Mesenchymal stem cell (in vitro differentiated cells and primary cell): Measurements from ENCODE around the gene ZAR1.

Experiments
- DNase-seq: peaks from one replicate; pipeline ENCODE4 v3.0.0-alpha.2; 2013
- H2AFZ ChIP-seq: one replicate; pipeline ENCODE4 v1.6.1; 2013; ENCODE audit warnings: low read depth, mild to moderate bottlenecking, control low read depth, inconsistent platforms, low read length, moderate library complexity
- H2AK5ac ChIP-seq: 2 replicates; pipeline ENCODE4 v1.6.1; 2013; ENCODE audit warnings: low read length, moderate library complexity, mild to moderate bottlenecking, inconsistent platforms; ENCODE audit not compliant: severe bottlenecking
- H2BK120ac ChIP-seq: one replicate; pipeline ENCODE4 v1.6.1; 2013; ENCODE audit warnings: low read depth, mild to moderate bottlenecking, inconsistent platforms, low read length, moderate library complexity
- H2BK12ac ChIP-seq, 2 experiments: one replicate each; pipeline ENCODE4 v1.6.1; 2013; ENCODE audit warnings: inconsistent platforms in 2 of 2, low read length in 2 of 2, mild to moderate bottlenecking in 2 of 2, moderate library complexity in 2 of 2, control low read depth in 1 of 2
- H2BK15ac ChIP-seq: one replicate; pipeline ENCODE4 v1.6.1; 2013; ENCODE audit warnings: mild to moderate bottlenecking, low read depth, inconsistent platforms; ENCODE audit not compliant: poor library complexity, severe bottlenecking
- H2BK5ac ChIP-seq: 2 replicates; pipeline ENCODE4 v1.6.1; 2013; ENCODE audit warnings: low read depth, mild to moderate bottlenecking, low read length, control low read depth, inconsistent platforms; ENCODE audit not compliant: poor library complexity, severe bottlenecking
- H3K14ac ChIP-seq, 2 experiments: one replicate each; pipeline ENCODE4 v1.6.1; 2013; ENCODE audit warnings: inconsistent platforms in 2 of 2, low read length in 2 of 2, control low read depth in 1 of 2, mild to moderate bottlenecking in 1 of 2, moderate library complexity in 1 of 2
- H3K18ac ChIP-seq, 2 experiments: one replicate each; pipeline ENCODE4 v1.6.1; 2013; ENCODE audit warnings: inconsistent platforms in 2 of 2, low read length in 2 of 2, control low read depth in 1 of 2, low read depth in 1 of 2, mild to moderate bottlenecking in 1 of 2
- H3K23ac ChIP-seq, 2 experiments: one replicate each; pipeline ENCODE4 v1.6.1; 2013; ENCODE audit warnings: inconsistent platforms in 2 of 2, low read length in 2 of 2, mild to moderate bottlenecking in 2 of 2, moderate library complexity in 2 of 2, control low read depth in 1 of 2
- H3K27ac ChIP-seq: 2 replicates; pipeline ENCODE4 v1.5.1; 2013; ENCODE audit warnings: mild to moderate bottlenecking, moderate library complexity, low read length, control low read depth, inconsistent platforms; ENCODE audit not compliant: poor library complexity, severe bottlenecking
- H3K27me3 ChIP-seq, 2 experiments: 2 replicates each; pipeline versions ENCODE4 v1.6.1 to v1.7.0; 2013; ENCODE audit warnings: low read length in 2 of 2, mild to moderate bottlenecking in 2 of 2, moderate library complexity in 2 of 2, control low read depth in 1 of 2, inconsistent platforms in 1 of 2; ENCODE audit not compliant: control insufficient read depth in 1 of 2, insufficient read depth in 1 of 2
- H3K36me3 ChIP-seq, 2 experiments: 2 replicates each; pipeline versions ENCODE4 v1.6.1 to v1.7.0; 2013; ENCODE audit warnings: low read length in 2 of 2, control low read depth in 1 of 2, inconsistent platforms in 1 of 2, low read depth in 1 of 2, mild to moderate bottlenecking in 1 of 2; ENCODE audit not compliant: insufficient read depth in 2 of 2, control insufficient read depth in 1 of 2
- H3K4ac ChIP-seq, 2 experiments: one replicate each; pipeline ENCODE4 v1.6.1; 2013; ENCODE audit warnings: inconsistent platforms in 2 of 2, low read length in 2 of 2, mild to moderate bottlenecking in 2 of 2, moderate library complexity in 2 of 2, control low read depth in 1 of 2, low read depth in 1 of 2
- H3K4me1 ChIP-seq: 2 replicates; pipeline ENCODE4 v1.6.1; 2013; ENCODE audit warnings: low read depth, low read length, control low read depth; ENCODE audit not compliant: control insufficient read depth, insufficient read depth
- H3K4me2 ChIP-seq: 2 replicates; pipeline ENCODE4 v1.6.1; 2013; ENCODE audit warnings: low read length, mild to moderate bottlenecking, inconsistent platforms; ENCODE audit not compliant: poor library complexity, severe bottlenecking
- H3K4me3 ChIP-seq, 2 experiments: 2 replicates each; pipeline versions ENCODE4 v1.5.1 to v1.7.0; 2013; ENCODE audit warnings: low read length in 2 of 2, mild to moderate bottlenecking in 2 of 2, control low read depth in 1 of 2, low read depth in 1 of 2; ENCODE audit not compliant: insufficient read depth in 1 of 2
- H3K79me1 ChIP-seq: replicated peaks from 2 replicates; pipeline ENCODE4 v1.6.1; 2013; ENCODE audit warnings: mild to moderate bottlenecking, control low read depth, low read length, inconsistent platforms; ENCODE audit not compliant: poor library complexity, severe bottlenecking
- H3K9ac ChIP-seq: 2 replicates; pipeline ENCODE4 v1.7.0; 2013; ENCODE audit warnings: mild to moderate bottlenecking, low read length, moderate library complexity
- H3K9me3 ChIP-seq: 2 replicates; pipeline ENCODE4 v1.7.0; 2013; ENCODE audit warnings: mild to moderate bottlenecking, low read length; ENCODE audit not compliant: control insufficient read depth
- H4K8ac ChIP-seq: one replicate; pipeline ENCODE4 v1.6.1; 2013; ENCODE audit warnings: inconsistent platforms, mild to moderate bottlenecking, low read length, moderate library complexity
- H4K91ac ChIP-seq: one replicate; pipeline ENCODE4 v1.6.1; 2013; ENCODE audit warnings: mild to moderate bottlenecking, low read length, inconsistent platforms
- WGBS: methylation state at CpG from one replicate; pipeline ENCODE4 v1.1.7; 2013; ENCODE audit warnings: mixed read lengths; 5-methylcytosine and 5-hydroxymethylcytosine counted together

The ZAR1 gene

DNA sequence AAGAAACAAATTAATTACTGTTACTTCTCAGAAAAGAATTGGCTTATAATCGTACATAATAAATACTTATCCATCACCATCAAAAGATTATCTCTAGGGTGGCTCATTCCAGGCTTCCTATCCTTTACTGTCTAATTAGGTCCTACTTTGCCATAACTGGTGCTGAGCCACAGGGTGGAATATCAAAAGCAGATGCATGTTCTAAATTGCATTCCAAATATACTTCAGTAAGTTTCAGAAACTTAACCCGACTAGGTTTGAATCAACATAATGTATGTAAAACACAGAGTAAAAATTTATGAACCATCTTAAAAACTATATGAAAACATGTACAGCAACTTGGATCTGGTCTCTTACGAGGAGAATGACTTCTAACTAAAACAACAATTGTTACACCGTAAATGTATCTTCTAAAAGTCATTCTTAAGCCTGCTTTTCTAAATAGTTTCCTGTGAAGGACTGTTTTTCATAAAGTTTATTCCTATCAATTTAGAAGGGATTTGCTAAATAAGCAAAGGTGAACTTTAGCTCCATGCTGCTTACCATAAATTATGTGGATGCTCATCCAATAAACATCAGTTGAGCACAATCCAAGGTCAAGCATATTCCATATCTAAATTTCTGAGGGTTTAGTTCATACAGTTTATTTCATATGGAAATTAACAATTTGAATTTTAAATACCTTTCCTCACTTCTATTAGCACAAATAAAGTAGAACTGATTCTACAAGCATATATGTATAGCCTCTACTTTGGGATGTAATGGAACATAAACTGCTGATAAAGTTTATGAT is 13.4 kb downstream of the ZAR1 start:
- Histone ChIP-seq H3K27ac (no peak overlapping the region), H2BK120ac (no peak overlapping the region), H3K27me3 (no peaks in the 10 kb centered on the region), H2AK5ac (no peak overlapping the region), H3K4me2 (no peak overlapping the region), H3K14ac (no peak overlapping the region), H3K9me3 (no peaks in the 10 kb centered on the region), H2BK5ac (no peak overlapping the region), H4K91ac (no peak overlapping the region), H2BK15ac (no peak overlapping the region), H3K4me1 (no peaks in the 10 kb centered on the region), H3K79me1 (no peaks in the 10 kb centered on the region), H3K4me3 (no peak overlapping the region), H3K36me3 (peaks cover 7 to 59% of the 10 kb centered on the region in 2 experiments), H3K9ac (no peak overlapping the region), H3K23ac (no peak overlapping the region), H4K8ac (no peak overlapping the region), H2BK12ac (no peak overlapping the region), H3K4ac (no peak overlapping the region), H3K18ac (no peak overlapping the region), H2AFZ (no peak overlapping the region)
- DNase-seq = no peak
- 100% methylated on average over 1 of the region's 4 CpGs for WGBS

DNA sequence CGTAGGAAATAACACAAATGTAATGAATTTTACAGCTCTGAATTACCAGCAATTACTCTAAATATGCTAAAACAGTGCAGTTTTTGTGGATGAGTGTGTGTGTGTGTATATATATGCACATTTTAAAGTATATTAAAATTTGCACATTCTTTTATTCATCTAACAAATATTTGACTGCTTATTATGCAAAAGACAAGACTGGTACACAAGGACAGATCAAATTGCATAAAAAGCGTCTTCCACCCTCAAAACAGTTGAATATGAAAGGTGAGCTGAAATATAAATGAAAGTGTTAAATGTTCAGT is 13.9 kb downstream of the ZAR1 start:
- H2BK12ac ChIP-seq = no peak overlapping the region
- no peak for DNase-seq
- H3K9me3 ChIP-seq = no peaks in the 10 kb centered on the region
- no peak overlapping the region for H3K27ac ChIP-seq
- no peak overlapping the region for H2BK120ac ChIP-seq
- no peaks in the 10 kb centered on the region for H3K4me1 ChIP-seq
- H2BK15ac ChIP-seq = no peak overlapping the region
- WGBS = no CpG with 5 or more reads among the region's 2 CpGs
- no peak overlapping the region for H2BK5ac ChIP-seq
- peaks cover 10 to 59% of the 10 kb centered on the region in 2 experiments for H3K36me3 ChIP-seq
- H3K9ac ChIP-seq = no peak overlapping the region
- no peak overlapping the region for H3K14ac ChIP-seq
- H3K4me2 ChIP-seq = no peak overlapping the region
- H4K91ac ChIP-seq = no peak overlapping the region
- no peak overlapping the region for H3K4me3 ChIP-seq
- no peak overlapping the region for H4K8ac ChIP-seq
- no peak overlapping the region for H3K4ac ChIP-seq
- H3K23ac ChIP-seq = no peak overlapping the region
- H3K18ac ChIP-seq = no peak overlapping the region
- no peak overlapping the region for H2AFZ ChIP-seq
- H3K79me1 ChIP-seq = no peaks in the 10 kb centered on the region
- no peak overlapping the region for H2AK5ac ChIP-seq
- H3K27me3 ChIP-seq = no peaks in the 10 kb centered on the region

DNA sequence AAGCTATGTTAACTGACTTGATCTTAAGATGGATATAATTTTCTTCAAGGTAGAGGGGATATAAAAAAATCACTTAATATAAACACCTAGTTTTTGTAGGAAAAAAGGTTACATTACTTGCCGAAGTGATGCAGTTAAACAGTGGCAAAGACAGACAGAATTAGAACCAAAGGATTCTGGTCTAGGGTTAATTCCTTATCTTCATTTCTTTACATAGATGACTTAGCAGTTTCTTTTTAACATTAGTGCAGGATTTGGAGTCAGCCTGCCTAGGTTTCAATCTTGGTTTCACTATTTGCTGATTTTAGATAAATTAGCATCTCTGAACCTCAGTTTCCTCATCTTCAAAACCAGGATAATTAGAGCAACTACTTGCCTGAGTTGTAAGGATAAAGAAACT is 14.3 kb downstream of the ZAR1 start:
- Histone ChIP-seq H3K36me3 (peaks cover 10 to 59% of the 10 kb centered on the region in 2 experiments), H2BK120ac (no peak overlapping the region), H3K9me3 (no peaks in the 10 kb centered on the region), H2BK5ac (no peak overlapping the region), H3K18ac (no peak overlapping the region), H3K23ac (no peak overlapping the region), H3K14ac (no peak overlapping the region), H3K9ac (no peak overlapping the region), H2AK5ac (no peak overlapping the region), H2BK15ac (no peak overlapping the region), H2AFZ (no peak overlapping the region), H3K4me3 (no peak overlapping the region), H4K8ac (no peak overlapping the region), H3K27ac (no peak overlapping the region), H3K4ac (no peak overlapping the region), H2BK12ac (no peak overlapping the region), H3K4me1 (no peaks in the 10 kb centered on the region), H4K91ac (no peak overlapping the region), H3K4me2 (no peak overlapping the region), H3K27me3 (no peaks in the 10 kb centered on the region), H3K79me1 (no peaks in the 10 kb centered on the region)
- DNase-seq = no peak
- WGBS = no CpG with 5 or more reads among the region's 1 CpG

DNA sequence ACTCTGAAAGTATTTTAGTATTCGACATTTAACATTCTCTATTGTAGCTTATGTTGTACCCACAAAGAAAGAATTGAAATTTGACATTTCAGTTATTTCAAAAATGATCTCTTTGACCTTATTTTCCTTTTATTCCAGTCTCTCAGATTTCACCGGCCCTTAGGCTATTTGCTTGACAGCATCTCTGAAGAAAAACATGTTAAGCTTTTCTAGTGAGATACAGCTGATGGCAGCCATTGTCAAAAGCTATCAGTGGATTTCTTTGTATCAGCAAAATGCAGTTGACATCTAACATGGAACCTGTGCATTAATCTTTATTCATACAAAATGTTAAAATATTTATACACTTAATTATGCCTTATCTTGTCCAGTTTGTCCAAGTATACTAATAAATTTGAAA is 16.7 kb downstream of the ZAR1 start:
- no peak overlapping the region for H3K23ac ChIP-seq
- no peak overlapping the region for H3K27ac ChIP-seq
- H3K4me3 ChIP-seq = no peak overlapping the region
- H2AFZ ChIP-seq = no peak overlapping the region
- H2BK12ac ChIP-seq = no peak overlapping the region
- no peak overlapping the region for H3K4ac ChIP-seq
- no peak overlapping the region for H2BK5ac ChIP-seq
- no peak overlapping the region for H3K18ac ChIP-seq
- H3K4me1 ChIP-seq = no peaks in the 10 kb centered on the region
- no peaks in the 10 kb centered on the region for H3K9me3 ChIP-seq
- peaks cover 5% of the 10 kb centered on the region for H3K79me1 ChIP-seq
- H3K9ac ChIP-seq = no peak overlapping the region
- H4K8ac ChIP-seq = no peak overlapping the region
- H3K27me3 ChIP-seq = no peaks in the 10 kb centered on the region
- DNase-seq = no peak
- no peak overlapping the region for H2BK120ac ChIP-seq
- H2AK5ac ChIP-seq = no peak overlapping the region
- WGBS = 90% methylated on average over 2 of the region's 2 CpGs
- H3K36me3 ChIP-seq = peaks cover 4 to 66% of the 10 kb centered on the region in 2 experiments
- H4K91ac ChIP-seq = no peak overlapping the region
- H2BK15ac ChIP-seq = no peak overlapping the region
- H3K14ac ChIP-seq = no peak overlapping the region
- no peak overlapping the region for H3K4me2 ChIP-seq
